Loucy (cell line): ENCODE results near the gene LIG3.

ENCODE experiments used
- EZH2phosphoT487 ChIP-seq: fragments of 200-600 bp; IDR thresholded peaks from 2 replicates; pipeline ENCODE4 v1.6.1; 2018; ENCODE audit warnings: antibody characterized with exemption, mild to moderate bottlenecking, moderate library complexity, borderline replicate concordance
- TF ChIP-seq, protein P1 (sequence below): fragments of 200-600 bp; sonication (generic); conservative IDR thresholded peaks from 2 replicates; pipeline ENCODE4 v1.5.1; 2014; ENCODE audit warnings: mild to moderate bottlenecking, antibody characterized with exemption, low read length

DNA sequence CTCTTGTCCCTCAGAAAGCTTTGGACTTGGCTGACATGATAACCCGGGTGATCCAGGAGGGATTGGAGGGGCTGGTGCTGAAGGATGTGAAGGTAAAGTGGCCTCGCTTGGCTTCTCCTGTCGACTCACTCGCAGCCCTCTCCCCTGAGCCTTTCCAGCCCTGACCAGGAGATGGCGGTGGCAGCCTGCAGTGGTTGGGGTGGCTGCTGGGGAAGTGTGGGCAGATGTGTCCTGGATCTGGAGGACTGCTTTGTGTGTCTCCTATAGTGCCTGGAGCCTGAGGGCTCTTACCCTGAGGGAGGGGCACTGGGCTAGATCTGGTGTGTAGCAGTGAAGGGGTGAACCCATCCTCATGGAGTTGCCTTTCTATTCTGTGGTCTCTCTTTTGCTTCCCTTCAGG, 17.9 kb downstream of the LIG3 start:
- TF ChIP-seq, protein P1, sequence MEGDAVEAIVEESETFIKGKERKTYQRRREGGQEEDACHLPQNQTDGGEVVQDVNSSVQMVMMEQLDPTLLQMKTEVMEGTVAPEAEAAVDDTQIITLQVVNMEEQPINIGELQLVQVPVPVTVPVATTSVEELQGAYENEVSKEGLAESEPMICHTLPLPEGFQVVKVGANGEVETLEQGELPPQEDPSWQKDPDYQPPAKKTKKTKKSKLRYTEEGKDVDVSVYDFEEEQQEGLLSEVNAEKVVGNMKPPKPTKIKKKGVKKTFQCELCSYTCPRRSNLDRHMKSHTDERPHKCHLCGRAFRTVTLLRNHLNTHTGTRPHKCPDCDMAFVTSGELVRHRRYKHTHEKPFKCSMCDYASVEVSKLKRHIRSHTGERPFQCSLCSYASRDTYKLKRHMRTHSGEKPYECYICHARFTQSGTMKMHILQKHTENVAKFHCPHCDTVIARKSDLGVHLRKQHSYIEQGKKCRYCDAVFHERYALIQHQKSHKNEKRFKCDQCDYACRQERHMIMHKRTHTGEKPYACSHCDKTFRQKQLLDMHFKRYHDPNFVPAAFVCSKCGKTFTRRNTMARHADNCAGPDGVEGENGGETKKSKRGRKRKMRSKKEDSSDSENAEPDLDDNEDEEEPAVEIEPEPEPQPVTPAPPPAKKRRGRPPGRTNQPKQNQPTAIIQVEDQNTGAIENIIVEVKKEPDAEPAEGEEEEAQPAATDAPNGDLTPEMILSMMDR: peak; percentile 88
- TF ChIP-seq EZH2phosphoT487: no peak
